Adipocyte (in vitro differentiated cells): ENCODE results near the gene PASK.

Experiments used
- DNase-seq: peaks from one replicate; pipeline ENCODE4 v3.0.0-alpha.2; 2015; ENCODE audit warnings: low read depth
- H3K27me3 ChIP-seq: replicated peaks from 2 replicates; pipeline ENCODE4 v1.7.0; 2013; ENCODE audit warnings: mild to moderate bottlenecking, low read length, moderate library complexity; ENCODE audit not compliant: control insufficient read depth, insufficient read depth
- H3K36me3 ChIP-seq: 2 replicates; pipeline ENCODE4 v1.7.0; 2013; ENCODE audit warnings: low read length, mild to moderate bottlenecking, moderate library complexity; ENCODE audit not compliant: control insufficient read depth, insufficient read depth, severe bottlenecking
- H3K4me1 ChIP-seq: 2 replicates; pipeline ENCODE4 v1.7.0; 2013; ENCODE audit warnings: mild to moderate bottlenecking, low read length, moderate library complexity; ENCODE audit not compliant: control insufficient read depth, insufficient read depth
- H3K4me3 ChIP-seq: 2 replicates; pipeline ENCODE4 v1.7.0; 2013; ENCODE audit warnings: mild to moderate bottlenecking, low read length, moderate library complexity
- H3K9ac ChIP-seq: 2 replicates; pipeline ENCODE4 v1.7.0; 2013; ENCODE audit warnings: mild to moderate bottlenecking, low read length, moderate library complexity
- H3K9me3 ChIP-seq: 2 replicates; pipeline ENCODE4 v1.7.0; 2013; ENCODE audit warnings: mild to moderate bottlenecking, low read length, moderate library complexity; ENCODE audit not compliant: control insufficient read depth

PASK gene

GRCh38 chr2:241178961-241179360 lies 29.7 kb upstream of the PASK start:
- no peaks in the 10 kb centered on the region for H3K9me3 ChIP-seq
- H3K9ac ChIP-seq = no peak overlapping the region
- no peaks in the 10 kb centered on the region for H3K27me3 ChIP-seq
- H3K4me1 ChIP-seq = no peaks in the 10 kb centered on the region
- DNase-seq = no peak
- H3K36me3 ChIP-seq = peaks cover 43% of the 10 kb centered on the region
- no peak overlapping the region for H3K4me3 ChIP-seq

DNA sequence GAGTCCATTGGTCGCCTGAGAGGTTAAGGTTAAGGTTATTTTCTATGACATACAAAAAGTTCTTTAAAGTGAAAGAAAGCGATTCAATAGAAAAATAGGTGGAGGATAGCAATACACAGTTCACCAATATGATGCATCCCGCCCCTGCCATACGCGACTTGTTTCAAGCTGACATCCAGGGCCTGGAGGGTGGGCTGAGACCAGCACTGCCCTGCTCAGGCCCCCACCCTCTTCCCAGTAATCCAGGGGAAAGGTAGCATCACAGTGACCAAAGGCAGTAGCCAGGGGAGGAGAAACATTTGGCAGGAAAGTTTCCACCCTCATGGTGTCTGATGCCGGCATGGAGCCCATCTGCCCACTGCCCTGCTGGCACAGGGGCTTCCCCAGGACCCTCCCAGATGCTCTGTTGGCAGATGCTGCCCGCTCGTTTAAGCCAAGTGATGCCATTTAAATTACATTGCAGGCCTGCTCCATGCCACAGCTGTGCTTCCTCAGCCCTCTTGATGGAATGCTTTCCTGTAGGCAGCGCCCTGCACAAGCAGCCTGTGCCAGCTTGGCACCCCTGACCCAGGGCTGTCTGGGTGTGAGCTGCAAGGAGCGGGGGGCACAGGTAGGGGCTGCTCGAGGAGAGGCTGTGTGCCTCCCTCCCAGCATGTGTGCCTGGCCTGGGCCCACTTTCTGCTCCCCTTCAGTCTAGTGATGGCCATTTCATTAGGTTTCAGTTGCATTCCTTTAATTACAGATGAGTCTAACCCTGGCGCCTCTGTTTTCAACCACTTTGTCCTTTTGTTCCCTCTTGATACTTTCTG lies 28.5 kb upstream of the PASK start:
- no peak overlapping the region for H3K4me3 ChIP-seq
- DNase-seq = no peak
- no peaks in the 10 kb centered on the region for H3K27me3 ChIP-seq
- peaks cover 35% of the 10 kb centered on the region for H3K36me3 ChIP-seq
- H3K9me3 ChIP-seq = no peaks in the 10 kb centered on the region
- no peak overlapping the region for H3K9ac ChIP-seq
- no peaks in the 10 kb centered on the region for H3K4me1 ChIP-seq

GRCh38 chr2:241173557-241173956 lies 24.3 kb upstream of the PASK start:
- H3K27me3 ChIP-seq = no peaks in the 10 kb centered on the region
- H3K9me3 ChIP-seq = peaks cover 14% of the 10 kb centered on the region
- H3K36me3 ChIP-seq = peaks cover 57% of the 10 kb centered on the region
- H3K4me1 ChIP-seq = no peaks in the 10 kb centered on the region
- no peak overlapping the region for H3K9ac ChIP-seq
- no peak for DNase-seq
- no peak overlapping the region for H3K4me3 ChIP-seq

GRCh38 chr2:241168366-241168765 lies 19.1 kb upstream of the PASK start:
- H3K36me3 ChIP-seq = peaks cover 77% of the 10 kb centered on the region
- H3K4me3 ChIP-seq = no peak overlapping the region
- H3K27me3 ChIP-seq = no peaks in the 10 kb centered on the region
- DNase-seq = no peak
- peaks cover 14% of the 10 kb centered on the region for H3K9me3 ChIP-seq
- H3K4me1 ChIP-seq = no peaks in the 10 kb centered on the region
- H3K9ac ChIP-seq = no peak overlapping the region

DNA sequence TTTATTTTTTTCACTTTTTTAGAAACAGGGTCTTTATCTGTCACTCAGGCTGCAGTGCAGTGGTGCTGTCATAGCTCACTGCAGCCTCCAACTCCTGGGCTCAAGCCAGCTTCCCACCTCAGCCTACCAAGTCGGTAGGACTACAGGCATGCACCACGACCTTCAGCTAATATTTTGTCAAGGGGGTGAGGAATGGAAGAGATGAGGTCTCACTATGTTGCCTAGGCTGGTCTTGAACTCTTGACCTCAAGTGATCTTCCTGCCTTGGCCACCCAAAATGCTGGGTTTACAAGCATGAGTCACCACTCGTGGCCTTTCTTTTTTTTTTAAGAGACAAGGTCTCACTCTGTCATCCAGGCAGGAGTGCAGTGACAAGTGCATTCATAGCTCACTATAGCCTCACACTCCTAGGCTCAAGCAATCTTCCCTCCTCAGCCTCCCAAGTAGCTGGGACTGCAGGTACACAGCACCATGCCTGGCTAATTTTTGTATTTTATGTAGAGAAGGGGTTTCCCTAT lies 14.4 kb upstream of the PASK start:
- Histone ChIP-seq H3K36me3 (peaks cover 63% of the 10 kb centered on the region), H3K4me3 (no peak overlapping the region), H3K9ac (no peak overlapping the region)

DNA sequence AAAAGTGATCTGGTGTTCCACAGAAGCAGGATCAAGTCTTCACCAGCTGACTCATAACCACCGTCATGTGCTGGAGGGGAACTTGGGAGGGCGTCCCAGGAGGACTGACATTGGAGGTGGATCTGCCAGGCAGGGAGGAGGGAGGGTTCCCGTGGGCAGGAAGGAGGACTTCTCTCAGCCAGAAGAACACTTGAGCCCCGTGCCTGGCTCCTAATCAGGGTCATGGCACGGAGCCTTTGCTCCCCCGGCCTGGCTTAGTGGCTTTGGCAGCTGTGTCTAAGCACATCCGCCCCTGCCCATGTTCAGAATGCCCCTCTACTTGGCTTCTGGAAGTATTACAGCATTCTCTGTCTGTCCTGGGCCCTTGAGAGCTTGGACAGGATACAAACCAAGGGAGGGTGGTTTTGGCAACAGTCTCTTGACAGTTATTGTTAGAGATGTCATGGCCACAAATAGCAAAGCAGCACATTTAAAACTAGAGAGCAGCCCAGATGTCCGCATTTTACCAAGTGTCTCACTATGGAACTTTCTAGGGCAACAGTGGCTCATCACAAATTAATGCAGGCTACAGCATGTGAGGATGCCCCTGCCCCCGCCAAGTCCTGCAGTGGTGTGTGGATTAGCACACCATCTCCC lies 12.5 kb upstream of the PASK start:
- no peaks in the 10 kb centered on the region for H3K9me3 ChIP-seq
- no peaks in the 10 kb centered on the region for H3K27me3 ChIP-seq
- peak overlapping the region; percentile 45 for H3K4me3 ChIP-seq
- peaks cover 21% of the 10 kb centered on the region for H3K4me1 ChIP-seq
- peaks cover 55% of the 10 kb centered on the region for H3K36me3 ChIP-seq
- DNase-seq = peak; percentile 80
- no peak overlapping the region for H3K9ac ChIP-seq

More for the DNA sequence above, 14.4 kb upstream of the PASK start:
- DNase-seq = no peak
- Histone ChIP-seq H3K27me3 (no peaks in the 10 kb centered on the region), H3K4me1 (peaks cover 19% of the 10 kb centered on the region), H3K9me3 (no peaks in the 10 kb centered on the region)

DNA sequence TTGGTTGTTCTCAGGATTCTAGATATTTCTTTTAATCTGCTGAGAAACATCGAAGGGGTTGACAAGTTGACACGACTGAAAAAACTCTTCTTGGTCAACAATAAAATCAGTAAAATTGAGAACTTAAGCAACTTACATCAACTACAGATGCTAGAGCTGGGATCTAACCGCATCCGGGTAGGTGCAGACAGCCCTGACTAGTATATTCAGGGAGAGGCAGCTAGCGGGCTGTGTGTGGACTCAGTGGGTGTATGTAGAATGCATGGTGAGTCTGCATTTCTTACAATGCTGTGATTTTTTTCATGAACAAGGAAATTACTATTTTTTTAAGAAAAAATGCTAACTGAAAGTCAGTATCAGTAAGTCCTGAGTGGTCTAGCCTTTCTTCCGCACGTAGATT lies 11.0 kb upstream of the PASK start:
- Histone ChIP-seq H3K9ac (no peak overlapping the region), H3K36me3 (peaks cover 47% of the 10 kb centered on the region)

GRCh38 chr2:241159116-241159515 lies 9.8 kb upstream of the PASK start:
- H3K9ac ChIP-seq = no peak overlapping the region
- DNase-seq = no peak
- H3K4me3 ChIP-seq = no peak overlapping the region
- no peaks in the 10 kb centered on the region for H3K9me3 ChIP-seq
- peaks cover 41% of the 10 kb centered on the region for H3K36me3 ChIP-seq
- peaks cover 26% of the 10 kb centered on the region for H3K4me1 ChIP-seq
- no peaks in the 10 kb centered on the region for H3K27me3 ChIP-seq

More for the DNA sequence above, 11.0 kb upstream of the PASK start:
- no peak for DNase-seq
- no peaks in the 10 kb centered on the region for H3K27me3 ChIP-seq
- no peak overlapping the region for H3K4me3 ChIP-seq
- H3K4me1 ChIP-seq = peaks cover 21% of the 10 kb centered on the region
- H3K9me3 ChIP-seq = no peaks in the 10 kb centered on the region

DNA sequence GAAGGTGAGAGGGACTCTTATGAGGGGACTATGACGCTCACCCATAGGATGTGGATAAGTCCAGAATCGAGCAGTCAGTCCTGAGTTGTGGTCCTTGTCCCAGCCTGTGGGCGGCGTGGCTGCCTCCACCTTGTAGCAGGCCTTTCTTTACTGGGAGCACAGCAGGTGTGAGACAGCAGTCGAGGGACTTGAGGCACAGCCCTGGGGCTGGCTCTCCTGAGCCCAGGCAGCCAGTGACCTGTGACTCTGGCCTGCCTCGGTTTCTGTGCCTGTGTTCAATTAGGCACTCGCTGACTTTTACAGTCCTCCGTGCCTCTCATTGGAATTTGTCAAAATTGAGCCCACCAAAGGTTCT lies 9.3 kb upstream of the PASK start:
- Histone ChIP-seq H3K36me3 (peaks cover 35% of the 10 kb centered on the region), H3K9ac (no peak overlapping the region), H3K4me3 (no peak overlapping the region), H3K4me1 (peaks cover 26% of the 10 kb centered on the region), H3K27me3 (no peaks in the 10 kb centered on the region), H3K9me3 (no peaks in the 10 kb centered on the region)
- no peak for DNase-seq

GRCh38 chr2:241157841-241158545 lies 8.7 kb upstream of the PASK start:
- Histone ChIP-seq H3K36me3 (peaks cover 30% of the 10 kb centered on the region), H3K4me3 (no peak overlapping the region), H3K27me3 (no peaks in the 10 kb centered on the region), H3K9me3 (no peaks in the 10 kb centered on the region), H3K9ac (no peak overlapping the region), H3K4me1 (peaks cover 25% of the 10 kb centered on the region)
- DNase-seq = no peak

DNA sequence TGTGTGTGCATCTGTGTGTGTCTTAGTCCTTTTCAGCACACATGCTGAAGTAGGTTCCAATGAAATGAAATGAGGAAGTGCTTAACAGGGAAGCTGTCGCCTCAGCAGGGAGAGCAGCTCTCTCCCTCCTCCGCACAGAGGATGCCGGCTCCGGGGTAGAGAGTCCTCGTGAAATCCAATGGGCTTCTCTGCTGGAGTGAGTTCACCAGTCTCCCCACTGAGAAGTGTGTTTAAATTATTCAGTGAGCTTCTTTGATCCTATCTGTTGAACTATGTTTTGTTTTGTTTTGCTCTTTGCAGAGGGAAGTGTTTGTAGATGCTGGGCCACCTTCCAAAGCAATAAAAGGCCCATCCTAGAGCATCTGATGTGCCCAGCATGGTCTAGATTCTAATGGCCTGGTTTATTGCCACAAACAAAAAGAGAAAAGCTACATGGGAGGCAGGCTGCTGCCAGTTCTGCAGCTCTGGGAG lies 7.7 kb upstream of the PASK start:
- DNase-seq = no peak
- Histone ChIP-seq H3K4me1 (peaks cover 19% of the 10 kb centered on the region), H3K9ac (no peak overlapping the region), H3K4me3 (no peak overlapping the region), H3K27me3 (no peaks in the 10 kb centered on the region), H3K36me3 (peaks cover 30% of the 10 kb centered on the region), H3K9me3 (no peaks in the 10 kb centered on the region)
